HepG2 (cell line): ENCODE data around the gene DCPS. TPM values are rescaled to one million over a fixed set of nuclear protein-coding genes. Genes with fewer than 3 reads are reported as not detected.
A peak's percentile ranks its signal among the peaks of the same experiment; 100 is the strongest.

Experiments
- ARNT ChIP-seq: fragments of 450-650 bp; IDR thresholded peaks from 2 replicates; pipeline ENCODE4 v1.6.1; 2017
- ARNTL ChIP-seq: sonication (generic); formaldehyde crosslinking; IDR thresholded peaks from 2 replicates; pipeline ENCODE4 v1.4.0; 2020; ENCODE audit warnings: mild to moderate bottlenecking, missing genetic modification reagents
- ASH2L ChIP-seq: fragments of 300-600, 200-600 bp; sonication (generic); IDR thresholded peaks from 2 replicates; pipeline ENCODE4 v1.7.0; 2017; ENCODE audit warnings: low read depth, mild to moderate bottlenecking, moderate library complexity, mixed read lengths, low read length; ENCODE audit not compliant: insufficient read length
- E2F1 ChIP-seq: sonication (generic); formaldehyde crosslinking; IDR thresholded peaks from 2 replicates; pipeline ENCODE4 v1.5.0; 2020; ENCODE audit warnings: missing genetic modification reagents
- GLMP ChIP-seq: sonication (generic); formaldehyde crosslinking; IDR thresholded peaks from 2 replicates; pipeline ENCODE4 v1.9.0; 2021; ENCODE audit warnings: missing genetic modification reagents, mild to moderate bottlenecking, borderline replicate concordance
- MLLT10 ChIP-seq: sonication (generic); formaldehyde crosslinking; IDR thresholded peaks from 2 replicates; pipeline ENCODE4 v1.4.0; 2020; ENCODE audit warnings: missing genetic modification reagents
- RAD51 ChIP-seq: fragments of 450-650 bp; IDR thresholded peaks from 2 replicates; pipeline ENCODE4 v1.6.1; 2016; ENCODE audit warnings: borderline replicate concordance
- SAP130 ChIP-seq: IDR thresholded peaks from 2 replicates; pipeline ENCODE4 v1.6.1; 2016; ENCODE audit warnings: low read depth
- SNAI1 ChIP-seq: sonication (generic); formaldehyde crosslinking; IDR thresholded peaks from 2 replicates; pipeline ENCODE4 v1.5.0; 2020; ENCODE audit warnings: mild to moderate bottlenecking, missing genetic modification reagents, borderline replicate concordance
- SOX6 ChIP-seq, 2 experiments: fragments of 450-650 bp in 1 of 2; sonication (generic) in 1 of 2; formaldehyde crosslinking in 1 of 2; IDR thresholded peaks; 2 replicates each; pipeline versions ENCODE4 v1.4.0 to v1.6.1; 2017 to 2020; ENCODE audit warnings: antibody characterized with exemption in 1 of 2, mild to moderate bottlenecking in 1 of 2, missing genetic modification reagents in 1 of 2
- SYNCRIP ChIP-seq: fragments of 200-400 bp; formaldehyde crosslinking; IDR thresholded peaks from 2 replicates; pipeline ENCODE4 v1.6.1; 2018; ENCODE audit warnings: mild to moderate bottlenecking, low read depth, low read length; ENCODE audit not compliant: insufficient read depth
- ZNF274 ChIP-seq: sonication (generic); formaldehyde crosslinking; IDR thresholded peaks from 2 replicates; pipeline ENCODE4 v1.5.1; 2020; ENCODE audit warnings: mild to moderate bottlenecking, missing genetic modification reagents
- ZNF282 ChIP-seq: fragments of 450-650 bp; IDR thresholded peaks from 2 replicates; pipeline ENCODE4 v1.6.1; 2018; ENCODE audit not compliant: partially characterized antibody
- ZNF646 ChIP-seq: sonication (generic); formaldehyde crosslinking; IDR thresholded peaks from 2 replicates; pipeline ENCODE4 v1.9.0; 2021; ENCODE audit warnings: mild to moderate bottlenecking, missing genetic modification reagents
- polyA plus RNA-seq, 8 experiments: library from polyadenylated mRNA; depleted of rRNA in 3 of 8; stranded (reverse) in 7 of 8; unstranded in 1 of 8; fragments of >200 nt; fragmentation: Illumina TruSeq in 4 of 8; extraction: Trizol in 4 of 8; gene quantifications; 2 replicates each; pipeline versions ENCODE4 v1.2.1 to v1.2.3, GENCODE V29; 2011 to 2016; ENCODE audit warnings: low read depth in 4 of 8, missing spikeins in 1 of 8, mixed read lengths in 1 of 8; ENCODE audit not compliant: insufficient read depth in 1 of 8
- total RNA-seq, 5 experiments: library from RNA; depleted of rRNA; stranded (reverse); fragments of >200 nt; fragmentation: Illumina TruSeq; extraction: Trizol; gene quantifications; 2 replicates each; pipeline ENCODE4 v1.2.3, GENCODE V29; 2016; ENCODE audit warnings: low read depth in 1 of 5
- TF ChIP-seq, protein P1 (sequence below): sonication (generic); formaldehyde crosslinking; IDR thresholded peaks from 2 replicates; pipeline ENCODE4 v1.4.0; 2020; ENCODE audit warnings: missing genetic modification reagents, borderline replicate concordance

DCPS gene
- total and polyA plus RNA-seq, 2 of the 13 experiments (the other 11 are each of a cell fraction or from before 2014, with no cell fraction given): 21.9 to 22.5 TPM

GRCh38 chr11:126268708-126269579 lies 34.9 kb upstream of the DCPS start, which contains the start of the genes FOXRED1 and SRPRA (continued):
- TF ChIP-seq, protein P1, sequence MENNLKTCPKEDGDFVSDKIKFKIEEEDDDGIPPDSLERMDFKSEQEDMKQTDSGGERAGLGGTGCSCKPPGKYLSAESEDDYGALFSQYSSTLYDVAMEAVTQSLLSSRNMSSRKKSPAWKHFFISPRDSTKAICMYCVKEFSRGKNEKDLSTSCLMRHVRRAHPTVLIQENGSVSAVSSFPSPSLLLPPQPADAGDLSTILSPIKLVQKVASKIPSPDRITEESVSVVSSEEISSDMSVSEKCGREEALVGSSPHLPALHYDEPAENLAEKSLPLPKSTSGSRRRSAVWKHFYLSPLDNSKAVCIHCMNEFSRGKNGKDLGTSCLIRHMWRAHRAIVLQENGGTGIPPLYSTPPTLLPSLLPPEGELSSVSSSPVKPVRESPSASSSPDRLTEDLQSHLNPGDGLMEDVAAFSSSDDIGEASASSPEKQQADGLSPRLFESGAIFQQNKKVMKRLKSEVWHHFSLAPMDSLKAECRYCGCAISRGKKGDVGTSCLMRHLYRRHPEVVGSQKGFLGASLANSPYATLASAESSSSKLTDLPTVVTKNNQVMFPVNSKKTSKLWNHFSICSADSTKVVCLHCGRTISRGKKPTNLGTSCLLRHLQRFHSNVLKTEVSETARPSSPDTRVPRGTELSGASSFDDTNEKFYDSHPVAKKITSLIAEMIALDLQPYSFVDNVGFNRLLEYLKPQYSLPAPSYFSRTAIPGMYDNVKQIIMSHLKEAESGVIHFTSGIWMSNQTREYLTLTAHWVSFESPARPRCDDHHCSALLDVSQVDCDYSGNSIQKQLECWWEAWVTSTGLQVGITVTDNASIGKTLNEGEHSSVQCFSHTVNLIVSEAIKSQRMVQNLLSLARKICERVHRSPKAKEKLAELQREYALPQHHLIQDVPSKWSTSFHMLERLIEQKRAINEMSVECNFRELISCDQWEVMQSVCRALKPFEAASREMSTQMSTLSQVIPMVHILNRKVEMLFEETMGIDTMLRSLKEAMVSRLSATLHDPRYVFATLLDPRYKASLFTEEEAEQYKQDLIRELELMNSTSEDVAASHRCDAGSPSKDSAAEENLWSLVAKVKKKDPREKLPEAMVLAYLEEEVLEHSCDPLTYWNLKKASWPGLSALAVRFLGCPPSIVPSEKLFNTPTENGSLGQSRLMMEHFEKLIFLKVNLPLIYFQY (CRISPR knock-in tag): 0 out of 2 replicates have a peak, but pooled peaks have one; percentile 18
- TF ChIP-seq ASH2L (peak; percentile 66), MLLT10 (CRISPR knock-in tag) (no peak), SYNCRIP (no peak), ARNT (no peak), ZNF282 (no peak), GLMP (no peak), ARNTL (CRISPR knock-in tag) (peak; percentile 51; the same call in 1 of the 2 replicates), E2F1 (CRISPR knock-in tag) (peak; percentile 77), SNAI1 (CRISPR knock-in tag) (no peak), SOX6 (IDR thresholded peaks at IDR 0.05) (no peak), SOX6 (CRISPR knock-in tag; IDR thresholded peaks at IDR 0.05) (peak; percentile 53; the same call in 1 of the 2 replicates), RAD51 (peak; percentile 62), ZNF646 (CRISPR knock-in tag) (peak; percentile 55; the same call in 1 of the 2 replicates), ZNF274 (CRISPR knock-in tag) (peak; percentile 56; the same call in 1 of the 2 replicates), SAP130 (CRISPR knock-in tag) (peak; percentile 98)
